Activated B cell treated with CpG ODN at 0.5 μM for 24 hours (primary cell): ENCODE measurements around the gene CECR2. TPM values are rescaled to one million over a fixed set of nuclear protein-coding genes. Genes with fewer than 3 reads are reported as not detected.

Experiments used
- ATAC-seq: fragments of 200-7000 bp; cut with Tn5 transposase; one replicate; pipeline ENCODE4 v1.10.0; 2021; ENCODE audit warnings: low read depth, mild to moderate bottlenecking, moderate library complexity
- CTCF ChIA-PET: fragments of 350-600 bp; sonication (Branson Sonifier 250); formaldehyde crosslinking; loops from one replicate; lab custom pipeline; 2021; ENCODE audit warnings: antibody characterized with exemption; lab: Charles Lee
- POLR2A ChIA-PET: fragments of 350-600 bp; sonication (Branson Sonifier 250); formaldehyde crosslinking; loops from one replicate; lab custom pipeline; 2021; ENCODE audit warnings: antibody characterized with exemption; lab: Charles Lee
- DNase-seq: peaks from one replicate; pipeline ENCODE4 v3.0.0; 2022
- H3K27ac Mint-ChIP-seq: one replicate; pipeline ENCODE4 v1.8.0; 2020; ENCODE audit warnings: mixed read lengths
- H3K27me3 Mint-ChIP-seq: one replicate; pipeline ENCODE4 v1.8.0; 2021; ENCODE audit warnings: mixed read lengths
- H3K36me3 Mint-ChIP-seq: one replicate; pipeline ENCODE4 v1.8.0; 2021; ENCODE audit warnings: low read depth, mixed read lengths
- H3K4me1 Mint-ChIP-seq: one replicate; pipeline ENCODE4 v1.8.0; 2021; ENCODE audit warnings: mixed read lengths
- H3K4me3 Mint-ChIP-seq: one replicate; pipeline ENCODE4 v1.8.0; 2020; ENCODE audit warnings: mild to moderate bottlenecking, mixed read lengths
- H3K9me3 Mint-ChIP-seq: one replicate; pipeline ENCODE4 v1.8.0; 2020; ENCODE audit warnings: mixed read lengths
- intact Hi-C: fragments of 100-400 bp; cut with micrococcal nuclease; formaldehyde crosslinking; loops from one replicate; pipeline ENCODE4 v1.15.1; 2024
- total RNA-seq: library from RNA; stranded (reverse); gene quantifications from 2 replicates; pipeline ENCODE4 v1.2.3, GENCODE V29; 2022
- TF ChIP-seq, protein P1 (sequence below): fragments of 200-600 bp; IDR thresholded peaks from one replicate; pipeline ENCODE4 v1.8.0; 2022; ENCODE audit warnings: antibody characterized with exemption, mild to moderate bottlenecking

CECR2 gene
- total RNA-seq, 1 donor from 2014 or later, result 2.5 TPM

- Mint-ChIP-seq H3K4me1 (peaks cover 7% of the 10 kb centered on the region), H3K4me3 (no peak overlapping the region), H3K9me3 (no peaks in the 10 kb centered on the region), H3K27me3 (no peaks in the 10 kb centered on the region), H3K36me3 (no peaks in the 10 kb centered on the region), H3K27ac (no peak overlapping the region)
- POLR2A ChIA-PET, result interaction anchor here (0.7 kb wide), 1 partner anchor 16 kb away, joined by 3 read pairs; no protein-coding TSS in a partner anchor
- DNase-seq (no peak), ATAC-seq (no peak)
- CTCF ChIA-PET, result interaction anchor here (1.3 kb wide), 1 partner anchor 13 kb away, joined by 4 read pairs; no protein-coding TSS in a partner anchor
- intact Hi-C loops, result no loop called here
- TF ChIP-seq, protein P1, sequence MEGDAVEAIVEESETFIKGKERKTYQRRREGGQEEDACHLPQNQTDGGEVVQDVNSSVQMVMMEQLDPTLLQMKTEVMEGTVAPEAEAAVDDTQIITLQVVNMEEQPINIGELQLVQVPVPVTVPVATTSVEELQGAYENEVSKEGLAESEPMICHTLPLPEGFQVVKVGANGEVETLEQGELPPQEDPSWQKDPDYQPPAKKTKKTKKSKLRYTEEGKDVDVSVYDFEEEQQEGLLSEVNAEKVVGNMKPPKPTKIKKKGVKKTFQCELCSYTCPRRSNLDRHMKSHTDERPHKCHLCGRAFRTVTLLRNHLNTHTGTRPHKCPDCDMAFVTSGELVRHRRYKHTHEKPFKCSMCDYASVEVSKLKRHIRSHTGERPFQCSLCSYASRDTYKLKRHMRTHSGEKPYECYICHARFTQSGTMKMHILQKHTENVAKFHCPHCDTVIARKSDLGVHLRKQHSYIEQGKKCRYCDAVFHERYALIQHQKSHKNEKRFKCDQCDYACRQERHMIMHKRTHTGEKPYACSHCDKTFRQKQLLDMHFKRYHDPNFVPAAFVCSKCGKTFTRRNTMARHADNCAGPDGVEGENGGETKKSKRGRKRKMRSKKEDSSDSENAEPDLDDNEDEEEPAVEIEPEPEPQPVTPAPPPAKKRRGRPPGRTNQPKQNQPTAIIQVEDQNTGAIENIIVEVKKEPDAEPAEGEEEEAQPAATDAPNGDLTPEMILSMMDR, result no peak
These were observed 119.8 kb downstream of the CECR2 start for GRCh38 chr22:17489101-17489500.

- Mint-ChIP-seq H3K9me3 (no peaks in the 10 kb centered on the region), H3K36me3 (no peaks in the 10 kb centered on the region), H3K27me3 (no peaks in the 10 kb centered on the region), H3K27ac (no peak overlapping the region), H3K4me1 (peaks cover 2% of the 10 kb centered on the region), H3K4me3 (no peak overlapping the region)
- intact Hi-C loops, result no loop called here
- ATAC-seq (no peak), DNase-seq (no peak)
- ChIA-PET POLR2A (no interaction called here), CTCF (interaction anchor here (1.4 kb wide), 1 partner anchor 10 kb away, joined by 5 read pairs; no protein-coding TSS in a partner anchor)
- TF ChIP-seq, protein P1, result no peak
These were observed 121.9 kb downstream of the CECR2 start for GRCh38 chr22:17491090-17491640.

DNA sequence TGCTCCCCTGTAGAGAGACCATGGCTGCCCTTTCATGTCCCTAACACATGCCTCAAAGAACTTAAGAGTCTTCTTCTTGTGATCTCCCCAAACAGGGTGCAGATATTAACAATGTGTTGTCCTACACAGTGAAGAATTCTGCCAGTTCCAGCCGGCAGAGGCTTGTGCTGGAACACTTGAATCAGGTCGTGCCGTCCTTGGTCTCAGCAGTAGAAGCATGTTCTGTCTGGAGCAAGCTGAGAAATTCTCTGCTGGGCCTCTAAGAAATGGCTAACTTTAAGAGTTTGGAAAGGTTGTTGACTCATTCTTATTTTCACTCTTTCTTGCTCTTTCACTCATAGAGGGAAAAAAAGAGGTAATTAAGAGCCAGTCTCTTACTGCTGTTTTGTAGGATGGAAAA lies 123.0 kb downstream of the CECR2 start:
- DNase-seq (no peak), ATAC-seq (no peak)
- H3K27ac Mint-ChIP-seq, result no peak overlapping the region
- CTCF ChIA-PET, result interaction anchor here (1.8 kb wide), 1 partner anchor 9 kb away, joined by 6 read pairs; no protein-coding TSS in a partner anchor
- peaks cover 9% of the 10 kb centered on the region for H3K4me1 Mint-ChIP-seq
- POLR2A ChIA-PET, result no interaction called here
- H3K36me3 Mint-ChIP-seq, result no peaks in the 10 kb centered on the region
- no peak overlapping the region for H3K4me3 Mint-ChIP-seq
- intact Hi-C loops, result no loop called here
- TF ChIP-seq, protein P1, result no peak
- H3K27me3 Mint-ChIP-seq, result no peaks in the 10 kb centered on the region
- H3K9me3 Mint-ChIP-seq, result no peaks in the 10 kb centered on the region

DNA sequence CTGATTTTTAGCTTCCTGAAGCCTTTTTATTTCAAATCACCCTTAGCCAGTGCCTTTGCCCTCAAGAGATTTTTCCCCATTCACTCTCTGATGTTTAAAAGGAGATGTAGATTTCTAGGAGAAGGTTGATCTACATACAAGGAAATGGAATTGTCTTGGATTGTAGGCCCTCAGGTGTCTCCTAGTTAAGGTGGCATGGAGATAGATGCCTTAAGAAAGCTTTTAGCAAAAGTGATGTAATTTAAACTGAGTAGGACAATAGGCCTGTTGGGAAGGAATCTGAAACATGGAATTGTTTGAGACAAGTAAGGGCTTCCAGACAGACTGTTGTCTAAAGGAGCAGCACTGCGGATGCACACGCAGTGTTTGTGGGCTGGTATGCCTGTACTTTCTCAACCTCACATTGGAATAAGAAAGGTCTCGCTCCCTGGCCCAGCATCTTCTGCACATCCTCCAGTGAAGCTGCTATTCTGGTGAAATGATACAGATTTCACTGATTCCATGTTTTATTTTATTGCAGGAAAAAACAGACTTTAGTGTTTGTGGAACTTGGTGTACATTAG lies 124.2 kb downstream of the CECR2 start:
- no peaks in the 10 kb centered on the region for H3K27me3 Mint-ChIP-seq
- ATAC-seq, result no peak
- POLR2A ChIA-PET, result no interaction called here
- H3K9me3 Mint-ChIP-seq, result no peaks in the 10 kb centered on the region
- no peaks in the 10 kb centered on the region for H3K36me3 Mint-ChIP-seq
- peaks cover 9% of the 10 kb centered on the region for H3K4me1 Mint-ChIP-seq
- intact Hi-C loops, result no loop called here
- no peak overlapping the region for H3K4me3 Mint-ChIP-seq
- CTCF ChIA-PET, result interaction anchor here (1.6 to 1.8 kb wide), 2 partner anchors 8 to 322 kb away, joined by 6 read pairs; no protein-coding TSS in a partner anchor
- DNase-seq, result no peak
- TF ChIP-seq, protein P1, result no peak
- no peak overlapping the region for H3K27ac Mint-ChIP-seq

DNA sequence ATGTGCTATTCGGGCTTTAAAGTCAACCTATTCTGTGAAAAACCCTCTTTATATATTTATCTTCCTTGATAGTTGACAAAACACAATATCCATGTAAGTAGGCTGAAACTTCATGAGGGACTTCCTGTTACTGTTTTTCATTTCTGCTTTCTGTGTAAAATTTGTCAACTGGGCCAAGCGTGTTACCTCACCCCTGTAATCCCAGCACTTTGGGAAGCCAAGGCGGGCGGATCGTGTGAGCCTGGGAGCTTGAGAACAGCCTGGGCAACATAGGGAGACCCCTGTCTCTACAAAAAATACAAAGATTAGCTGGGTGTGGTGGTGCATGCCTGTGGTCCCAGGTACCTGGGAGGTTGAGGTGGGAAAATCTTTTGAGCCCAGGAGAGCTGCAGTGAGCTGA lies 127.6 kb downstream of the CECR2 start:
- ChIA-PET CTCF (interaction anchor here (1.0 to 3.2 kb wide), 3 partner anchors 284 to 423 kb away, joined by 3 to 16 read pairs (median 7); no protein-coding TSS in a partner anchor), POLR2A (no interaction called here)
- H3K27me3 Mint-ChIP-seq, result no peaks in the 10 kb centered on the region

More for the DNA sequence above, 127.6 kb downstream of the CECR2 start:
- no peaks in the 10 kb centered on the region for H3K36me3 Mint-ChIP-seq
- intact Hi-C loops, result no loop called here
- no peak for DNase-seq
- H3K4me1 Mint-ChIP-seq, result peaks cover 9% of the 10 kb centered on the region
- no peak overlapping the region for H3K4me3 Mint-ChIP-seq
- no peaks in the 10 kb centered on the region for H3K9me3 Mint-ChIP-seq
- no peak for ATAC-seq
- H3K27ac Mint-ChIP-seq, result no peak overlapping the region
- TF ChIP-seq, protein P1, result no peak
